ENCODE measurements around the gene MEMO1. TPM values are rescaled to one million over a fixed set of nuclear protein-coding genes. Genes with fewer than 3 reads are reported as not detected.

Gene MEMO1
- total and polyA plus RNA-seq, 9 of the 15 experiments (the other 6 are each of a cell fraction or from before 2014, with no cell fraction given) = 22.1 to 87.7 (median 61.2) TPM

DNA sequence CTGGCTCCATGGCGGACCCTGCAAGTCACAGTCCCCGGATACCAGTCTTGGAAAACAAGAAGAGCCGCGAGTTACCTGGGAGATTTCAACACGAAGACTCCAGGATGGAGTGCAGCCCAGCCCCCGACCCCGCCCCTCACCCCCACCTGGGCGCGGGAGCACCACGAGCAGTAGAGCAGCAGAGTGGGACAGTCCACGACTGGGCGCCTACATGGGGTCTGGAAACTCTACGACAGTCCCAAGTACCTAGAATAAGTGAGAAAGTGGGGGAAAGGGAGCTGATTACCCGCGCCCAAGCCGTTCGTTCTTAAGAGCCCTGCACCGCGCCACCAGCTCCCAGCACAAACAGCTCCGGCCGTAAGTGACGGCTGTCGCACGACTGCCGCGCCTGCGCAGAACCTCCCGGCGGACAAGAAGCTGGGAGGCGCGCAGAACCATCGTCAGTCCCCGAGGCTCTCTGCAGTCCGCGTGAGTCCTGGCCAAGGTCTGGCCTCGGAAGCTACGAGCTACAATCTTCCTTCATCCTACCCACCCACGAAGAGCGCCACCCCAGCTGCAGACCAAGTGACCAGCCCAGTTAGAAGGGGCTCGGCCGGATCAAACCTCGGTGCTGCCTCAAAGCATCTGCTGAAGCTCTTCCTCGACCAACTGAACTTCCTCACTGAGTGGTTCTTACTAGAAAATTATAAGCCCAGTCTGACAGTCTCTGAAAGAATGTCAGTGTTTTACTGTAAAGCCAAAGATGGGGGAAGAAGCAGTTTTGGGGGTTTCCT lies 28.8 kb upstream of the MEMO1 start, which contains the start of gene DPY30 (continued):
- TF ChIP-seq RBM39 (optimal IDR thresholded peaks at IDR 0.05; ENCODE audit: low read depth, low read length) = peak; percentile 29
- TF ChIP-seq, protein P1, sequence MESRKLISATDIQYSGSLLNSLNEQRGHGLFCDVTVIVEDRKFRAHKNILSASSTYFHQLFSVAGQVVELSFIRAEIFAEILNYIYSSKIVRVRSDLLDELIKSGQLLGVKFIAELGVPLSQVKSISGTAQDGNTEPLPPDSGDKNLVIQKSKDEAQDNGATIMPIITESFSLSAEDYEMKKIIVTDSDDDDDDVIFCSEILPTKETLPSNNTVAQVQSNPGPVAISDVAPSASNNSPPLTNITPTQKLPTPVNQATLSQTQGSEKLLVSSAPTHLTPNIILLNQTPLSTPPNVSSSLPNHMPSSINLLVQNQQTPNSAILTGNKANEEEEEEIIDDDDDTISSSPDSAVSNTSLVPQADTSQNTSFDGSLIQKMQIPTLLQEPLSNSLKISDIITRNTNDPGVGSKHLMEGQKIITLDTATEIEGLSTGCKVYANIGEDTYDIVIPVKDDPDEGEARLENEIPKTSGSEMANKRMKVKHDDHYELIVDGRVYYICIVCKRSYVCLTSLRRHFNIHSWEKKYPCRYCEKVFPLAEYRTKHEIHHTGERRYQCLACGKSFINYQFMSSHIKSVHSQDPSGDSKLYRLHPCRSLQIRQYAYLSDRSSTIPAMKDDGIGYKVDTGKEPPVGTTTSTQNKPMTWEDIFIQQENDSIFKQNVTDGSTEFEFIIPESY (CRISPR knock-in tag; IDR thresholded peaks at IDR 0.05) = no peak; the same call in 1 of the 2 replicates
- no peak for TF ChIP-seq NFIX (CRISPR knock-in tag; IDR thresholded peaks at IDR 0.05; ENCODE audit: low read depth)
- TF ChIP-seq TARDBP (IDR thresholded peaks at IDR 0.05) = peak; percentile 21; the same call in 1 of the 2 replicates
- TF ChIP-seq, protein P2, sequence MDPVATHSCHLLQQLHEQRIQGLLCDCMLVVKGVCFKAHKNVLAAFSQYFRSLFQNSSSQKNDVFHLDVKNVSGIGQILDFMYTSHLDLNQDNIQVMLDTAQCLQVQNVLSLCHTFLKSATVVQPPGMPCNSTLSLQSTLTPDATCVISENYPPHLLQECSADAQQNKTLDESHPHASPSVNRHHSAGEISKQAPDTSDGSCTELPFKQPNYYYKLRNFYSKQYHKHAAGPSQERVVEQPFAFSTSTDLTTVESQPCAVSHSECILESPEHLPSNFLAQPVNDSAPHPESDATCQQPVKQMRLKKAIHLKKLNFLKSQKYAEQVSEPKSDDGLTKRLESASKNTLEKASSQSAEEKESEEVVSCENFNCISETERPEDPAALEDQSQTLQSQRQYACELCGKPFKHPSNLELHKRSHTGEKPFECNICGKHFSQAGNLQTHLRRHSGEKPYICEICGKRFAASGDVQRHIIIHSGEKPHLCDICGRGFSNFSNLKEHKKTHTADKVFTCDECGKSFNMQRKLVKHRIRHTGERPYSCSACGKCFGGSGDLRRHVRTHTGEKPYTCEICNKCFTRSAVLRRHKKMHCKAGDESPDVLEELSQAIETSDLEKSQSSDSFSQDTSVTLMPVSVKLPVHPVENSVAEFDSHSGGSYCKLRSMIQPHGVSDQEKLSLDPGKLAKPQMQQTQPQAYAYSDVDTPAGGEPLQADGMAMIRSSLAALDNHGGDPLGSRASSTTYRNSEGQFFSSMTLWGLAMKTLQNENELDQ (CRISPR knock-in tag; IDR thresholded peaks at IDR 0.05; ENCODE audit: borderline replicate concordance) = no peak
- TF ChIP-seq ZBTB17 (CRISPR knock-in tag; IDR thresholded peaks at IDR 0.05) = peak; percentile 99
- TF ChIP-seq, protein P3, sequence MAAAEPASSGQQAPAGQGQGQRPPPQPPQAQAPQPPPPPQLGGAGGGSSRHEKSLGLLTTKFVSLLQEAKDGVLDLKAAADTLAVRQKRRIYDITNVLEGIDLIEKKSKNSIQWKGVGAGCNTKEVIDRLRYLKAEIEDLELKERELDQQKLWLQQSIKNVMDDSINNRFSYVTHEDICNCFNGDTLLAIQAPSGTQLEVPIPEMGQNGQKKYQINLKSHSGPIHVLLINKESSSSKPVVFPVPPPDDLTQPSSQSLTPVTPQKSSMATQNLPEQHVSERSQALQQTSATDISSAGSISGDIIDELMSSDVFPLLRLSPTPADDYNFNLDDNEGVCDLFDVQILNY (CRISPR knock-in tag; IDR thresholded peaks at IDR 0.05) = no peak
- TF ChIP-seq ZNF707 (CRISPR knock-in tag; conservative IDR thresholded peaks at IDR 0.05) = no peak
- no peak for TF ChIP-seq U2AF1 (optimal IDR thresholded peaks at IDR 0.05; ENCODE audit: low read depth, low read length)
- no peak for TF ChIP-seq ZNF644 (tag; IDR thresholded peaks at IDR 0.05; ENCODE audit: low read depth)
- TF ChIP-seq PML (IDR thresholded peaks at IDR 0.05; ENCODE audit: low read length) = peak; percentile 89
- TF ChIP-seq EP400 (IDR thresholded peaks at IDR 0.05) = peak; percentile 90
- TF ChIP-seq, protein P4, sequence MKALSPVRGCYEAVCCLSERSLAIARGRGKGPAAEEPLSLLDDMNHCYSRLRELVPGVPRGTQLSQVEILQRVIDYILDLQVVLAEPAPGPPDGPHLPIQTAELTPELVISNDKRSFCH (CRISPR knock-in tag; IDR thresholded peaks at IDR 0.05) = no peak
- TF ChIP-seq, protein P4 (tag; IDR thresholded peaks at IDR 0.05) = peak; percentile 62; the same call in 1 of the 2 replicates
- no peak for TF ChIP-seq BMI1 (IDR thresholded peaks at IDR 0.05; ENCODE audit: low read length)
- TF ChIP-seq, protein P5, sequence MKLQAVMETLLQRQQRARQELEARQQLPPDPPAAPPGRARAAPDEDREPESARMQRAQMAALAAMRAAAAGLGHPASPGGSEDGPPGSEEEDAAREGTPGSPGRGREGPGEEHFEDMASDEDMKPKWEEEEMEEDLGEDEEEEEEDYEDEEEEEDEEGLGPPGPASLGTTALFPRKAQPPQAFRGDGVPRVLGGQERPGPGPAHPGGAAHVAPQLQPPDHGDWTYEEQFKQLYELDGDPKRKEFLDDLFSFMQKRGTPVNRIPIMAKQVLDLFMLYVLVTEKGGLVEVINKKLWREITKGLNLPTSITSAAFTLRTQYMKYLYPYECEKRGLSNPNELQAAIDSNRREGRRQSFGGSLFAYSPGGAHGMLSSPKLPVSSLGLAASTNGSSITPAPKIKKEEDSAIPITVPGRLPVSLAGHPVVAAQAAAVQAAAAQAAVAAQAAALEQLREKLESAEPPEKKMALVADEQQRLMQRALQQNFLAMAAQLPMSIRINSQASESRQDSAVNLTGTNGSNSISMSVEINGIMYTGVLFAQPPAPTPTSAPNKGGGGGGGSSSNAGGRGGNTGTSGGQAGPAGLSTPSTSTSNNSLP (IDR thresholded peaks at IDR 0.05; ENCODE audit: borderline replicate concordance, low read depth, low read length) = no peak
- TF ChIP-seq CBFB (CRISPR knock-in tag; IDR thresholded peaks at IDR 0.05) = no peak
- no peak for TF ChIP-seq SMARCB1 (IDR thresholded peaks at IDR 0.05; ENCODE audit: insufficient read length, low read depth)
- TF ChIP-seq ZNF263 (CRISPR knock-in tag; IDR thresholded peaks at IDR 0.05; ENCODE audit: borderline replicate concordance) = peak; percentile 86
- TF ChIP-seq FOS (IDR thresholded peaks at IDR 0.05; ENCODE audit: extremely low read depth, insufficient read length) = no peak
- TF ChIP-seq ZNF197 (CRISPR knock-in tag; IDR thresholded peaks at IDR 0.05; ENCODE audit: low read depth) = no peak
- peak; percentile 78 for TF ChIP-seq CTBP1 (IDR thresholded peaks at IDR 0.05; ENCODE audit: borderline replicate concordance)
